Neuronal stem cell (in vitro differentiated cells): ENCODE results near the gene OSBPL2.

ENCODE experiments used
- DNase-seq: peaks from one replicate; pipeline ENCODE4 v3.0.0-alpha.2; 2013; ENCODE audit warnings: low spot score
- H2AFZ ChIP-seq: one replicate; pipeline ENCODE4 v1.6.1; 2013; ENCODE audit warnings: mild to moderate bottlenecking, low read length, inconsistent platforms
- H2AK5ac ChIP-seq: 2 replicates; pipeline ENCODE4 v1.6.1; 2013; ENCODE audit warnings: low read depth, mild to moderate bottlenecking, inconsistent platforms, low read length, moderate library complexity, mixed read lengths
- H2BK120ac ChIP-seq: 2 replicates; pipeline ENCODE4 v1.6.1; 2013; ENCODE audit warnings: low read depth, mild to moderate bottlenecking, inconsistent platforms, low read length, moderate library complexity, mixed read lengths
- H2BK12ac ChIP-seq: one replicate; pipeline ENCODE4 v1.6.1; 2013; ENCODE audit warnings: low read length, inconsistent platforms
- H2BK15ac ChIP-seq: 2 replicates; pipeline ENCODE4 v1.6.1; 2013; ENCODE audit warnings: mild to moderate bottlenecking, low read length, inconsistent platforms, mixed read lengths
- H2BK5ac ChIP-seq: one replicate; pipeline ENCODE4 v1.6.1; 2013; ENCODE audit warnings: inconsistent platforms, mild to moderate bottlenecking, low read length, moderate library complexity
- H3K14ac ChIP-seq: one replicate; pipeline ENCODE4 v1.6.1; 2013; ENCODE audit warnings: low read length, inconsistent platforms
- H3K18ac ChIP-seq: 2 replicates; pipeline ENCODE4 v1.6.1; 2013; ENCODE audit warnings: low read length, inconsistent platforms
- H3K23ac ChIP-seq: 2 replicates; pipeline ENCODE4 v1.6.1; 2013; ENCODE audit warnings: low read depth, mild to moderate bottlenecking, mixed read lengths, low read length, inconsistent platforms; ENCODE audit not compliant: poor library complexity
- H3K27ac ChIP-seq: replicated peaks from 3 replicates; pipeline ENCODE4 v1.5.1; 2013; ENCODE audit warnings: low read length, inconsistent platforms
- H3K27me3 ChIP-seq, 3 experiments: 2 replicates each; pipeline ENCODE4 v1.6.1; 2013; ENCODE audit warnings: low read length in 3 of 3, mild to moderate bottlenecking in 2 of 3, inconsistent platforms in 1 of 3, low read depth in 1 of 3, mixed read lengths in 1 of 3, moderate library complexity in 1 of 3; ENCODE audit not compliant: control insufficient read depth in 3 of 3, insufficient read depth in 3 of 3
- H3K36me3 ChIP-seq, 2 donors: replicated peaks in 1 of 2; 2 replicates each; pipeline ENCODE4 v1.6.1; 2013; ENCODE audit warnings: low read length in 2 of 2; ENCODE audit not compliant: control insufficient read depth in 2 of 2, insufficient read depth in 2 of 2
- H3K4ac ChIP-seq: 2 replicates; pipeline ENCODE4 v1.6.1; 2013; ENCODE audit warnings: inconsistent platforms, mild to moderate bottlenecking, low read length, moderate library complexity
- H3K4me1 ChIP-seq, 2 donors: 1 replicate in 1 of 2; 2 replicates in 1 of 2; pipeline ENCODE4 v1.6.1; 2013; ENCODE audit warnings: low read length in 2 of 2, low read depth in 1 of 2; ENCODE audit not compliant: control insufficient read depth in 2 of 2, insufficient read depth in 1 of 2
- H3K4me2 ChIP-seq: one replicate; pipeline ENCODE4 v1.6.1; 2013; ENCODE audit warnings: mild to moderate bottlenecking, low read length, inconsistent platforms; ENCODE audit not compliant: insufficient read depth, poor library complexity, severe bottlenecking
- H3K4me3 ChIP-seq, 2 donors: 2 replicates each; pipeline ENCODE4 v1.5.1; 2013; ENCODE audit warnings: low read length in 2 of 2, mild to moderate bottlenecking in 2 of 2, inconsistent platforms in 1 of 2, moderate library complexity in 1 of 2
- H3K79me1 ChIP-seq: one replicate; pipeline ENCODE4 v1.6.1; 2013; ENCODE audit warnings: low read depth, mild to moderate bottlenecking, inconsistent platforms, low read length, moderate library complexity
- H3K9ac ChIP-seq: one replicate; pipeline ENCODE4 v1.6.1; 2013; ENCODE audit warnings: mild to moderate bottlenecking, low read depth, low read length, inconsistent platforms; ENCODE audit not compliant: poor library complexity
- H3K9me3 ChIP-seq, 2 donors: replicated peaks in 1 of 2; 2 replicates each; pipeline versions ENCODE3 to v1.6.1; 2013; ENCODE audit warnings: low read length in 2 of 2, mild to moderate bottlenecking in 2 of 2, inconsistent platforms in 1 of 2, low read depth in 1 of 2, mixed read lengths in 1 of 2, moderate library complexity in 1 of 2; ENCODE audit not compliant: control insufficient read depth in 2 of 2, insufficient read depth in 1 of 2
- H4K8ac ChIP-seq: one replicate; pipeline ENCODE4 v1.6.1; 2013; ENCODE audit warnings: low read depth, mild to moderate bottlenecking, inconsistent platforms, low read length, moderate library complexity
- H4K91ac ChIP-seq: one replicate; pipeline ENCODE4 v1.6.1; 2013; ENCODE audit warnings: low read length, low read depth, mild to moderate bottlenecking, inconsistent platforms; ENCODE audit not compliant: poor library complexity
- WGBS, 2 donors: extraction: QIAGEN DNeasy Blood & Tissue Kit; methylation state at CpG; one replicate each; pipeline ENCODE4 v1.1.7; 2013; ENCODE audit warnings: missing lambda C conversion rate in 2 of 2, mixed read lengths in 1 of 2; ENCODE audit not compliant: insufficient read length in 2 of 2, insufficient replicate concordance in 1 of 2; ENCODE audit errors: extremely low coverage in 2 of 2; 5-methylcytosine and 5-hydroxymethylcytosine counted together

Gene OSBPL2

GRCh38 chr20:62259294-62259565 is 20.9 kb downstream of the OSBPL2 start:
- Histone ChIP-seq H4K91ac (no peak overlapping the region), H2BK5ac (no peak overlapping the region), H2BK120ac (no peak overlapping the region), H3K79me1 (peaks cover 3% of the 10 kb centered on the region), H3K4me1 (peaks cover 0 to 2% of the 10 kb centered on the region in 2 donors), H3K4me2 (no peak overlapping the region), H3K4ac (no peak overlapping the region), H3K9ac (no peak overlapping the region), H3K14ac (no peak overlapping the region), H3K4me3 (no peak overlapping the region), H3K27me3 (no peaks in the 10 kb centered on the region), H3K18ac (no peak overlapping the region), H3K36me3 (peaks cover 35 to 75% of the 10 kb centered on the region in 2 donors), H3K27ac (no peak overlapping the region), H2BK15ac (no peak overlapping the region), H4K8ac (no peak overlapping the region), H2AK5ac (no peak overlapping the region), H3K23ac (peak overlapping the region; percentile 26), H2AFZ (no peak overlapping the region), H3K9me3 (peaks cover 2 to 3% of the 10 kb centered on the region in 2 donors), H2BK12ac (no peak overlapping the region)
- WGBS, 2 donors = no CpG with 5 or more reads among the region's 8 CpGs
- no peak for DNase-seq

GRCh38 chr20:62262064-62262463 is 23.7 kb downstream of the OSBPL2 start:
- no peak overlapping the region for H2BK5ac ChIP-seq
- H2AK5ac ChIP-seq = no peak overlapping the region
- H2BK120ac ChIP-seq = no peak overlapping the region
- no peak overlapping the region for H3K4me3 ChIP-seq
- H3K23ac ChIP-seq = no peak overlapping the region
- H3K18ac ChIP-seq = no peak overlapping the region
- H4K91ac ChIP-seq = no peak overlapping the region
- H3K14ac ChIP-seq = no peak overlapping the region
- H3K9ac ChIP-seq = no peak overlapping the region
- H3K79me1 ChIP-seq = peaks cover 1% of the 10 kb centered on the region
- no peak for DNase-seq
- no peak overlapping the region for H2AFZ ChIP-seq
- H3K4me1 ChIP-seq = no peaks in the 10 kb centered on the region
- no peak overlapping the region for H3K4ac ChIP-seq
- H2BK12ac ChIP-seq = no peak overlapping the region
- H3K27ac ChIP-seq = no peak overlapping the region
- no peak overlapping the region for H4K8ac ChIP-seq
- H3K36me3 ChIP-seq = peaks cover 37 to 91% of the 10 kb centered on the region in 2 donors
- WGBS, 2 donors = no CpG with 5 or more reads among the region's 10 CpGs
- H3K4me2 ChIP-seq = no peak overlapping the region
- peaks cover 11 to 24% of the 10 kb centered on the region in 2 donors for H3K9me3 ChIP-seq
- no peaks in the 10 kb centered on the region for H3K27me3 ChIP-seq
- no peak overlapping the region for H2BK15ac ChIP-seq

- H3K9me3 ChIP-seq = peaks cover 11 to 24% of the 10 kb centered on the region in 2 donors
- WGBS, 2 donors = no CpG with 5 or more reads among the region's 14 CpGs
- H2BK12ac ChIP-seq = no peak overlapping the region
- no peak overlapping the region for H3K4ac ChIP-seq
- H2BK120ac ChIP-seq = no peak overlapping the region
- H3K27ac ChIP-seq = no peak overlapping the region
- no peak for DNase-seq
- H3K4me2 ChIP-seq = no peak overlapping the region
- H3K4me1 ChIP-seq = no peaks in the 10 kb centered on the region
- peaks cover 35 to 85% of the 10 kb centered on the region in 2 donors for H3K36me3 ChIP-seq
- no peak overlapping the region for H2BK5ac ChIP-seq
- H3K9ac ChIP-seq = no peak overlapping the region
- no peak overlapping the region for H3K18ac ChIP-seq
- no peaks in the 10 kb centered on the region for H3K27me3 ChIP-seq
- no peak overlapping the region for H3K4me3 ChIP-seq
- H4K8ac ChIP-seq = no peak overlapping the region
- H2AK5ac ChIP-seq = no peak overlapping the region
- no peak overlapping the region for H3K23ac ChIP-seq
- peaks cover 1% of the 10 kb centered on the region for H3K79me1 ChIP-seq
- H3K14ac ChIP-seq = no peak overlapping the region
- H4K91ac ChIP-seq = no peak overlapping the region
- no peak overlapping the region for H2AFZ ChIP-seq
- no peak overlapping the region for H2BK15ac ChIP-seq
Measured at GRCh38 chr20:62263396-62263795, 25.1 kb downstream of the OSBPL2 start.

- Histone ChIP-seq H2BK5ac (no peak overlapping the region), H4K8ac (no peak overlapping the region), H3K79me1 (peaks cover 1% of the 10 kb centered on the region), H3K36me3 (peaks cover 28 to 65% of the 10 kb centered on the region in 2 donors), H2BK15ac (no peak overlapping the region), H3K23ac (no peak overlapping the region), H2BK120ac (no peak overlapping the region), H3K18ac (no peak overlapping the region), H2BK12ac (no peak overlapping the region), H4K91ac (no peak overlapping the region), H3K4me2 (no peak overlapping the region), H3K9ac (no peak overlapping the region), H2AFZ (no peak overlapping the region), H3K4me1 (no peaks in the 10 kb centered on the region), H3K4ac (no peak overlapping the region), H3K4me3 (no peak overlapping the region), H3K27me3 (no peaks in the 10 kb centered on the region), H3K14ac (no peak overlapping the region), H3K27ac (no peak overlapping the region), H2AK5ac (no peak overlapping the region), H3K9me3 (peaks cover 11 to 24% of the 10 kb centered on the region in 2 donors)
- no peak for DNase-seq
- no CpG with 5 or more reads among the region's 1 CpG for WGBS, 2 donors
Measured at GRCh38 chr20:62265365-62265764, 27.0 kb downstream of the OSBPL2 start.
